ENCODE data around the gene FOXK2.

Gene FOXK2

DNA sequence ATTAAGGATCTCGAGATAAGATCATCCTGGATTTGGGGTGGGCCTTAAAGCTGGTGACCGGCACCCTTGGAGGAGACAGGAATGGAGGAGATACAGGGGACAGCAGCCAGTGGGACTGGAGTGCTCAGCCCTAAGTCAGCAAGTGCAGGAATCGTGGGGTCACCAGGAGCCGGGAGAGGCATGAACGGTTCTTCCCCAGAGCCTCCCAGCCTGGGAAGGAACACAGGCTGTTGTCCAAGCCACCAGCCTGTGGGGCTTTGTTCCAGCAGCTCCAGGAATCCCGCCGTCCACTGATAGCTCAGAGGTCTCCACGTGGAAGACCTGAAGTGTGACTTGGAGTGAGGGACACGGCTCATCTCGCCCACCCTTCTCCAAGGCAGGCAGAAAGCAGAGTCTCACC lies 131.2 kb downstream of the FOXK2 start:
- TF ChIP-seq, protein P1, sequence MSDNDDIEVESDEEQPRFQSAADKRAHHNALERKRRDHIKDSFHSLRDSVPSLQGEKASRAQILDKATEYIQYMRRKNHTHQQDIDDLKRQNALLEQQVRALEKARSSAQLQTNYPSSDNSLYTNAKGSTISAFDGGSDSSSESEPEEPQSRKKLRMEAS (IDR thresholded peaks at IDR 0.05; ENCODE audit: low read depth, low read length) = no peak
- TF ChIP-seq POLR2A (IDR thresholded peaks at IDR 0.05; ENCODE audit: extremely low read depth, insufficient read length) (no peak), MYC (IDR thresholded peaks at IDR 0.05; ENCODE audit: low read depth, low read length) (no peak)
- TF ChIP-seq, protein P2, sequence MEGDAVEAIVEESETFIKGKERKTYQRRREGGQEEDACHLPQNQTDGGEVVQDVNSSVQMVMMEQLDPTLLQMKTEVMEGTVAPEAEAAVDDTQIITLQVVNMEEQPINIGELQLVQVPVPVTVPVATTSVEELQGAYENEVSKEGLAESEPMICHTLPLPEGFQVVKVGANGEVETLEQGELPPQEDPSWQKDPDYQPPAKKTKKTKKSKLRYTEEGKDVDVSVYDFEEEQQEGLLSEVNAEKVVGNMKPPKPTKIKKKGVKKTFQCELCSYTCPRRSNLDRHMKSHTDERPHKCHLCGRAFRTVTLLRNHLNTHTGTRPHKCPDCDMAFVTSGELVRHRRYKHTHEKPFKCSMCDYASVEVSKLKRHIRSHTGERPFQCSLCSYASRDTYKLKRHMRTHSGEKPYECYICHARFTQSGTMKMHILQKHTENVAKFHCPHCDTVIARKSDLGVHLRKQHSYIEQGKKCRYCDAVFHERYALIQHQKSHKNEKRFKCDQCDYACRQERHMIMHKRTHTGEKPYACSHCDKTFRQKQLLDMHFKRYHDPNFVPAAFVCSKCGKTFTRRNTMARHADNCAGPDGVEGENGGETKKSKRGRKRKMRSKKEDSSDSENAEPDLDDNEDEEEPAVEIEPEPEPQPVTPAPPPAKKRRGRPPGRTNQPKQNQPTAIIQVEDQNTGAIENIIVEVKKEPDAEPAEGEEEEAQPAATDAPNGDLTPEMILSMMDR (IDR thresholded peaks at IDR 0.05; ENCODE audit: low read depth, low read length) = no peak
- no peak overlapping the region for H3K4me3 ChIP-seq (ENCODE audit: low read depth, low read length)
- DNase-seq (ENCODE audit: low read depth) = no peak

DNA sequence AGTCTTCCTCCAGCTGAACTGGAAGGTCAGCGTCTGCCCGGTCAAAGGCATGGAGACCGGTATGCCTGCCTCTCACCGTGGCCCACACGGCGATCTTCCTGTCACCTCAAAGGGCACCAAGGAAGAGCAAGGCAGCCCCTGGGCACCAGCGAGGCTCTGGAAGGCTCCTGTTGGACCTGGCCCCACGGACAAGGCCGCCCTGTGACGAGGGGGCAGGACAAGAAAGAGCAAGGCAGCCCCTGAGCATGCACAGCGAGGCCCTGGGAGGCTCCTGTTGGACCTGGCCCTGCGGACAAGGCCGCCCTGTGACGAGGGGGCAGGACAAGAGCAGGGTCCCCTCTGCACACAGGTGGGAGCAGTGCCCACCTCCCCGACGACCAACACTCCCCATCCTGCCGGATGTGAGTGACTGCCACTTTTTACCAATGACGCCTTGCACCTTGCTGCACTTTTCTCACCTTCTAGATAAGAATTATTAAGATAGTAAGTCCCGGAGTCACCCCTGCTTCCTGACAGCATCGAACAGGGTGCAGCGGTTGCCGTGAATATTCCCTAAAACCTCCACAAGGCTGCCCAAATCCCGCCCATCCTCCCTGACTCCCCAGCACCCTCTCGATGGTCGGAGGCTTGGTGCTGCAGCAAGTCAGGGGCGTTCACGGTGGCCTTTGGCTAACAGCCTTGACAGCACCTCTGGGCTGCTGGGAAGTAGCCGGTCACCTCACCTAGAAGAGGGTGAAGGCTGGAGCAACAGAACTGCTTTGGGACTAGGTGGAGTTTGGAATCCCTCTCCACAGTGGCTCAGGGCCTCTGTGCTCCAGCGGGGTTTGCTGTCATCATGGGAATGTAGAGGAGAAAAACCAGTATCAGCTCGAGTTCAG lies 134.4 kb downstream of the FOXK2 start:
- DNase-seq (ENCODE audit: low read depth) = no peak
- H3K4me3 ChIP-seq (ENCODE audit: low read depth, low read length) = no peak overlapping the region
- TF ChIP-seq, protein P2 (IDR thresholded peaks at IDR 0.05; ENCODE audit: low read depth, low read length) = no peak

Data from NB4 (cell line).